HepG2 (cell line): ENCODE data around the gene ATF7IP. TPM values are rescaled to one million over a fixed set of nuclear protein-coding genes. Genes with fewer than 3 reads are reported as not detected.

Experiments used
- ATF5 ChIP-seq: sonication (generic); formaldehyde crosslinking; IDR thresholded peaks from 2 replicates; pipeline ENCODE4 v1.4.0; 2020; ENCODE audit warnings: mild to moderate bottlenecking, low read depth, missing genetic modification reagents
- JDP2 ChIP-seq: sonication (generic); formaldehyde crosslinking; IDR thresholded peaks from 2 replicates; pipeline ENCODE4 v1.8.1; 2022; ENCODE audit warnings: missing genetic modification reagents, borderline replicate concordance
- NAIF1 ChIP-seq: sonication (generic); formaldehyde crosslinking; IDR thresholded peaks from 2 replicates; pipeline ENCODE4 v1.5.0; 2020; ENCODE audit warnings: mild to moderate bottlenecking, missing genetic modification reagents, borderline replicate concordance
- SNRNP70 ChIP-seq: fragments of 200-400 bp; formaldehyde crosslinking; IDR thresholded peaks from 2 replicates; pipeline ENCODE4 v1.6.1; 2017; ENCODE audit warnings: mild to moderate bottlenecking, low read depth, low read length, moderate library complexity
- SRSF9 ChIP-seq: fragments of 200-400 bp; formaldehyde crosslinking; IDR thresholded peaks from 2 replicates; pipeline ENCODE4 v1.6.1; 2018; ENCODE audit warnings: borderline replicate concordance, mild to moderate bottlenecking, low read depth, low read length; ENCODE audit not compliant: insufficient read depth, poor library complexity, severe bottlenecking
- ZKSCAN5 ChIP-seq: sonication (generic); formaldehyde crosslinking; IDR thresholded peaks from 2 replicates; pipeline ENCODE4 v1.5.1; 2020; ENCODE audit warnings: mild to moderate bottlenecking, missing genetic modification reagents
- ZNF407 ChIP-seq: sonication (generic); formaldehyde crosslinking; IDR thresholded peaks from one replicate; pipeline ENCODE4 v1.5.1; 2020; ENCODE audit warnings: mild to moderate bottlenecking, missing genetic modification reagents; ENCODE audit errors: not compliant biosample characterization
- ZNF639 ChIP-seq: conservative IDR thresholded peaks from 2 replicates; pipeline ENCODE4 v1.6.1; 2018; ENCODE audit warnings: missing genetic modification reagents
- polyA plus RNA-seq, 8 experiments: library from polyadenylated mRNA; depleted of rRNA in 3 of 8; stranded (reverse) in 7 of 8; unstranded in 1 of 8; fragments of >200 nt; fragmentation: Illumina TruSeq in 4 of 8; extraction: Trizol in 4 of 8; gene quantifications; 2 replicates each; pipeline versions ENCODE4 v1.2.1 to v1.2.3, GENCODE V29; 2011 to 2016; ENCODE audit warnings: low read depth in 4 of 8, missing spikeins in 1 of 8, mixed read lengths in 1 of 8; ENCODE audit not compliant: insufficient read depth in 1 of 8
- total RNA-seq, 5 experiments: library from RNA; depleted of rRNA; stranded (reverse); fragments of >200 nt; fragmentation: Illumina TruSeq; extraction: Trizol; gene quantifications; 2 replicates each; pipeline ENCODE4 v1.2.3, GENCODE V29; 2016; ENCODE audit warnings: low read depth in 1 of 5
- TF ChIP-seq, protein P1 (sequence below): sonication (generic); formaldehyde crosslinking; IDR thresholded peaks from 2 replicates; pipeline ENCODE4 v1.5.0; 2020; ENCODE audit warnings: mild to moderate bottlenecking, missing genetic modification reagents, moderate library complexity
- TF ChIP-seq, protein P2 (sequence below): sonication (generic); formaldehyde crosslinking; IDR thresholded peaks from 2 replicates; pipeline ENCODE4 v1.8.0; 2022; ENCODE audit warnings: mild to moderate bottlenecking, missing genetic modification reagents
- TF ChIP-seq, protein P3 (sequence below): sonication (generic); formaldehyde crosslinking; IDR thresholded peaks from 2 replicates; pipeline ENCODE4 v1.5.0; 2020; ENCODE audit warnings: missing genetic modification reagents, mild to moderate bottlenecking, borderline replicate concordance
- TF ChIP-seq, protein P4 (sequence below): sonication (generic); formaldehyde crosslinking; IDR thresholded peaks from 2 replicates; pipeline ENCODE4 v1.9.0; 2021; ENCODE audit warnings: missing genetic modification reagents, mild to moderate bottlenecking, borderline replicate concordance

ATF7IP gene
- total and polyA plus RNA-seq, 2 of the 13 experiments (the other 11 are each of a cell fraction or from before 2014, with no cell fraction given) = 1.8 to 11.8 TPM

DNA sequence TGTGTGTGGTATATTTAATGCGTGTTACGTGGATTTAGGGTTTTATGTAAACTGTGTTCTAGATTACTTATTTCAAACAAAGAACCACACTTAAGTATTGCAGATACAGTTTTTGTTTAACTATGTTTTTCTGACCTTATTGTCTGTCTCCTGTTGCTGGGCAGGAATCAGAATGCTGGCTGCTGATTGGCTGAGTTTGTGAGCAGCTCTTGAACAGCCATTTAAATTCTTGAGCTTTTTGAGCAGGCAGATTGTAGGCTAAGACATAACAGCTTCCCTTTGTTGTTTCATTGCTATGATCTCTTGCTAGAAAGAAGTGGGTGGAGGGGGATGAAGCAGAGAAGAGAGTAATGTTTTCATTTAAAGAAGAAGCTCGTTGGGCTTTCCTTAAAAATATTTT is 52.2 kb downstream of the ATF7IP start (continued):
- TF ChIP-seq ZNF407 (CRISPR knock-in tag) (no peak), SNRNP70 (no peak), ATF5 (no peak), ZKSCAN5 (CRISPR knock-in tag) (no peak), SRSF9 (no peak), JDP2 (CRISPR knock-in tag) (no peak), NAIF1 (CRISPR knock-in tag) (no peak), ZNF639 (CRISPR knock-in tag) (no peak)
- TF ChIP-seq, protein P1, sequence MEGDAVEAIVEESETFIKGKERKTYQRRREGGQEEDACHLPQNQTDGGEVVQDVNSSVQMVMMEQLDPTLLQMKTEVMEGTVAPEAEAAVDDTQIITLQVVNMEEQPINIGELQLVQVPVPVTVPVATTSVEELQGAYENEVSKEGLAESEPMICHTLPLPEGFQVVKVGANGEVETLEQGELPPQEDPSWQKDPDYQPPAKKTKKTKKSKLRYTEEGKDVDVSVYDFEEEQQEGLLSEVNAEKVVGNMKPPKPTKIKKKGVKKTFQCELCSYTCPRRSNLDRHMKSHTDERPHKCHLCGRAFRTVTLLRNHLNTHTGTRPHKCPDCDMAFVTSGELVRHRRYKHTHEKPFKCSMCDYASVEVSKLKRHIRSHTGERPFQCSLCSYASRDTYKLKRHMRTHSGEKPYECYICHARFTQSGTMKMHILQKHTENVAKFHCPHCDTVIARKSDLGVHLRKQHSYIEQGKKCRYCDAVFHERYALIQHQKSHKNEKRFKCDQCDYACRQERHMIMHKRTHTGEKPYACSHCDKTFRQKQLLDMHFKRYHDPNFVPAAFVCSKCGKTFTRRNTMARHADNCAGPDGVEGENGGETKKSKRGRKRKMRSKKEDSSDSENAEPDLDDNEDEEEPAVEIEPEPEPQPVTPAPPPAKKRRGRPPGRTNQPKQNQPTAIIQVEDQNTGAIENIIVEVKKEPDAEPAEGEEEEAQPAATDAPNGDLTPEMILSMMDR = no peak
- TF ChIP-seq, protein P2, sequence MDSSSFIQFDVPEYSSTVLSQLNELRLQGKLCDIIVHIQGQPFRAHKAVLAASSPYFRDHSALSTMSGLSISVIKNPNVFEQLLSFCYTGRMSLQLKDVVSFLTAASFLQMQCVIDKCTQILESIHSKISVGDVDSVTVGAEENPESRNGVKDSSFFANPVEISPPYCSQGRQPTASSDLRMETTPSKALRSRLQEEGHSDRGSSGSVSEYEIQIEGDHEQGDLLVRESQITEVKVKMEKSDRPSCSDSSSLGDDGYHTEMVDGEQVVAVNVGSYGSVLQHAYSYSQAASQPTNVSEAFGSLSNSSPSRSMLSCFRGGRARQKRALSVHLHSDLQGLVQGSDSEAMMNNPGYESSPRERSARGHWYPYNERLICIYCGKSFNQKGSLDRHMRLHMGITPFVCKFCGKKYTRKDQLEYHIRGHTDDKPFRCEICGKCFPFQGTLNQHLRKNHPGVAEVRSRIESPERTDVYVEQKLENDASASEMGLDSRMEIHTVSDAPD (CRISPR knock-in tag) = no peak
- TF ChIP-seq, protein P3, sequence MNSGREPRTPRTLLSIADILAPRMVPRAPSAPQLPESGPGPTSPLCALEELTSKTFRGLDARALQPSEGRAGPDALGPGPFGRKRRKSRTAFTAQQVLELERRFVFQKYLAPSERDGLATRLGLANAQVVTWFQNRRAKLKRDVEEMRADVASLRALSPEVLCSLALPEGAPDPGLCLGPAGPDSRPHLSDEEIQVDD (CRISPR knock-in tag) = no peak
- TF ChIP-seq, protein P4, sequence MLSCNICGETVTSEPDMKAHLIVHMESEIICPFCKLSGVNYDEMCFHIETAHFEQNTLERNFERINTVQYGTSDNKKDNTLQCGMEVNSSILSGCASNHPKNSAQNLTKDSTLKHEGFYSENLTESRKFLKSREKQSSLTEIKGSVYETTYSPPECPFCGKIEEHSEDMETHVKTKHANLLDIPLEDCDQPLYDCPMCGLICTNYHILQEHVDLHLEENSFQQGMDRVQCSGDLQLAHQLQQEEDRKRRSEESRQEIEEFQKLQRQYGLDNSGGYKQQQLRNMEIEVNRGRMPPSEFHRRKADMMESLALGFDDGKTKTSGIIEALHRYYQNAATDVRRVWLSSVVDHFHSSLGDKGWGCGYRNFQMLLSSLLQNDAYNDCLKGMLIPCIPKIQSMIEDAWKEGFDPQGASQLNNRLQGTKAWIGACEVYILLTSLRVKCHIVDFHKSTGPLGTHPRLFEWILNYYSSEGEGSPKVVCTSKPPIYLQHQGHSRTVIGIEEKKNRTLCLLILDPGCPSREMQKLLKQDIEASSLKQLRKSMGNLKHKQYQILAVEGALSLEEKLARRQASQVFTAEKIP = no peak
